PC-9 (cell line): ENCODE data around the gene PRICKLE3. TPM values are rescaled to one million over a fixed set of nuclear protein-coding genes. Genes with fewer than 3 reads are reported as not detected.

Experiments
- BruUV-seq: library from RNA; stranded (reverse); fragments of 400-500 nt; replicated peaks from 2 replicates; lab custom pipeline; 2021; lab: Mats Ljungman, UMichigan
- CTCF ChIA-PET: fragments of 300-600 bp; sonication (Branson Sonifier 250); formaldehyde crosslinking; loops from one replicate; lab custom pipeline; 2022; ENCODE audit warnings: antibody characterized with exemption; lab: Charles Lee
- POLR2A ChIA-PET: fragments of 300-600 bp; sonication (Branson Sonifier 250); formaldehyde crosslinking; loops from one replicate; lab custom pipeline; 2022; ENCODE audit warnings: antibody characterized with exemption; ENCODE audit not compliant: unreplicated experiment; lab: Charles Lee
- DNase-seq, 2 experiments: peaks; one replicate each; pipeline versions ENCODE4 v3.0.0 to v3.0.0-alpha.2; 2015 to 2022; ENCODE audit warnings: mixed read lengths in 1 of 2
- H2AFZ ChIP-seq: fragments of 200-600 bp; sonication (generic); 2 replicates; pipeline ENCODE4 v1.8.1; 2017; ENCODE audit warnings: antibody characterized with exemption
- H3F3A ChIP-seq: fragments of 200-600 bp; sonication (generic); 2 replicates; pipeline ENCODE4 v1.8.1; 2017; ENCODE audit warnings: antibody characterized with exemption, mild to moderate bottlenecking, low read depth; ENCODE audit not compliant: insufficient read depth
- H3K27ac ChIP-seq: fragments of 200-600 bp; sonication (generic); 2 replicates; pipeline ENCODE4 v1.6.1; 2016; ENCODE audit warnings: mixed run types
- H3K27me3 ChIP-seq: fragments of 200-600 bp; sonication (generic); 2 replicates; pipeline ENCODE4 v1.6.1; 2016; ENCODE audit warnings: low read depth, mixed run types; ENCODE audit not compliant: insufficient read depth
- H3K36me3 ChIP-seq: fragments of 200-600 bp; sonication (generic); 2 replicates; pipeline ENCODE4 v1.6.1; 2016; ENCODE audit warnings: low read depth, mixed run types
- H3K4me1 ChIP-seq: fragments of 200-600 bp; sonication (generic); replicated peaks from 2 replicates; pipeline ENCODE4 v1.6.1; 2016; ENCODE audit warnings: mixed run types; ENCODE audit not compliant: insufficient read depth
- H3K4me2 ChIP-seq: fragments of 200-600 bp; sonication (generic); 2 replicates; pipeline ENCODE4 v1.6.1; 2017; ENCODE audit warnings: mixed run types
- H3K4me3 ChIP-seq: fragments of 200-600 bp; sonication (generic); 2 replicates; pipeline ENCODE4 v1.6.1; 2016; ENCODE audit warnings: mixed run types
- H3K79me2 ChIP-seq: fragments of 200-600 bp; sonication (generic); 2 replicates; pipeline ENCODE4 v1.6.1; 2017; ENCODE audit warnings: low read depth, mixed run types
- H3K9me2 ChIP-seq: fragments of 200-600 bp; sonication (generic); 2 replicates; pipeline ENCODE4 v1.8.1; 2017; ENCODE audit warnings: mild to moderate bottlenecking; ENCODE audit not compliant: insufficient read depth
- H3K9me3 ChIP-seq: fragments of 200-600 bp; sonication (generic); 2 replicates; pipeline ENCODE4 v1.8.1; 2016; ENCODE audit warnings: low read depth; ENCODE audit not compliant: insufficient read depth
- H4K20me1 ChIP-seq: fragments of 200-600 bp; sonication (generic); 2 replicates; pipeline ENCODE4 v1.8.1; 2017; ENCODE audit not compliant: insufficient read depth
- CTCF ChIP-seq: fragments of 200-600 bp; sonication (generic); conservative IDR thresholded peaks from 2 replicates; pipeline ENCODE4 v1.6.1; 2017; ENCODE audit warnings: mixed run types, antibody characterized with exemption, mild to moderate bottlenecking, moderate library complexity
- EZH2 ChIP-seq: fragments of 200-600 bp; sonication (generic); IDR thresholded peaks from 2 replicates; pipeline ENCODE4 v1.8.0; 2017; ENCODE audit warnings: antibody characterized with exemption, low read depth
- intact Hi-C: fragments of 100-400 bp; cut with micrococcal nuclease; formaldehyde crosslinking; loops from one replicate; pipeline ENCODE4 v1.10.0; 2022; ENCODE audit not compliant: unreplicated experiment
- total RNA-seq: library from RNA; stranded (reverse); gene quantifications from 2 replicates; pipeline ENCODE4 v1.2.3, GENCODE V29; 2021

Gene PRICKLE3
- total RNA-seq, 1 experiment from 2014 or later, result 13.5 TPM

- H3K4me3 ChIP-seq, result peak overlapping the region; percentile 48; the same call in 1 of the 2 replicates
- H2AFZ ChIP-seq, result peak overlapping the region; percentile 78
- H3K9me2 ChIP-seq, result no peaks in the 10 kb centered on the region
- ChIA-PET POLR2A (interaction anchor here (0.5 to 0.7 kb wide), 2 partner anchors 38 to 42 kb away, joined by 3 read pairs; no protein-coding TSS in a partner anchor), CTCF (no interaction called here)
- H4K20me1 ChIP-seq, result no peaks in the 10 kb centered on the region
- H3K4me2 ChIP-seq, result peak overlapping the region; percentile 67
- intact Hi-C loops, result no loop called here
- H3K27me3 ChIP-seq, result no peaks in the 10 kb centered on the region
- no peaks in the 10 kb centered on the region for H3F3A ChIP-seq
- no peaks in the 10 kb centered on the region for H3K36me3 ChIP-seq
- no peaks in the 10 kb centered on the region for H3K4me1 ChIP-seq
- H3K79me2 ChIP-seq, result no peaks in the 10 kb centered on the region
- H3K27ac ChIP-seq, result no peak overlapping the region
- TF ChIP-seq EZH2 (no peak), CTCF (peak; percentile 19; the same call in 1 of the 2 replicates)
- no TSS peak for BruUV-seq
- no peaks in the 10 kb centered on the region for H3K9me3 ChIP-seq
- peak; percentile 36 to 50 for DNase-seq
These were observed 44.5 kb upstream of the PRICKLE3 start for GRCh38 chrX:49230500-49231232.

GRCh38 chrX:49228185-49228584 lies 42.0 kb upstream of the PRICKLE3 start:
- no TSS peak for BruUV-seq
- CTCF ChIA-PET, result no interaction called here

GRCh38 chrX:49227726-49228125 lies 41.6 kb upstream of the PRICKLE3 start:
- no peak for TF ChIP-seq EZH2
- no peak for TF ChIP-seq CTCF
- no peak overlapping the region for H3K27ac ChIP-seq
- intact Hi-C loops, result no loop called here
- H3K79me2 ChIP-seq, result no peaks in the 10 kb centered on the region
- H2AFZ ChIP-seq, result no peak overlapping the region
- no peak overlapping the region for H3K4me3 ChIP-seq
- no TSS peak for BruUV-seq
- no peaks in the 10 kb centered on the region for H3K36me3 ChIP-seq
- no peak overlapping the region for H3K4me2 ChIP-seq
- ChIA-PET CTCF (no interaction called here), POLR2A (no interaction called here)
- no peaks in the 10 kb centered on the region for H3K9me3 ChIP-seq
- H3K9me2 ChIP-seq, result no peaks in the 10 kb centered on the region
- no peaks in the 10 kb centered on the region for H3F3A ChIP-seq
- H3K27me3 ChIP-seq, result no peaks in the 10 kb centered on the region
- DNase-seq, result no peak
- no peaks in the 10 kb centered on the region for H4K20me1 ChIP-seq
- H3K4me1 ChIP-seq, result no peaks in the 10 kb centered on the region

More at GRCh38 chrX:49228185-49228584, 42.0 kb upstream of the PRICKLE3 start:
- Histone ChIP-seq H3K36me3 (no peaks in the 10 kb centered on the region), H3K9me2 (no peaks in the 10 kb centered on the region), H3K9me3 (no peaks in the 10 kb centered on the region), H4K20me1 (no peaks in the 10 kb centered on the region), H3K4me1 (no peaks in the 10 kb centered on the region), H3K79me2 (no peaks in the 10 kb centered on the region), H3K4me3 (no peak overlapping the region), H3F3A (no peaks in the 10 kb centered on the region), H3K27ac (no peak overlapping the region), H3K4me2 (no peak overlapping the region), H3K27me3 (no peaks in the 10 kb centered on the region), H2AFZ (no peak overlapping the region)
- TF ChIP-seq CTCF (no peak), EZH2 (no peak)
- no peak for DNase-seq
- intact Hi-C loops, result no loop called here
- POLR2A ChIA-PET, result interaction anchor here (0.7 kb wide), 1 partner anchor 1571 kb away, joined by 9 read pairs; no protein-coding TSS in a partner anchor
